GM20431 (cell line): ENCODE measurements around the gene RABL2B.

Experiments
- in situ Hi-C: fragments of 300-500 bp; cut with MseI, MboI; formaldehyde crosslinking; loops from one replicate; pipeline ENCODE4 v1.15.0; 2020; ENCODE audit warnings: low sequenced_read_pairs; ENCODE audit not compliant: unreplicated experiment

Gene RABL2B

DNA sequence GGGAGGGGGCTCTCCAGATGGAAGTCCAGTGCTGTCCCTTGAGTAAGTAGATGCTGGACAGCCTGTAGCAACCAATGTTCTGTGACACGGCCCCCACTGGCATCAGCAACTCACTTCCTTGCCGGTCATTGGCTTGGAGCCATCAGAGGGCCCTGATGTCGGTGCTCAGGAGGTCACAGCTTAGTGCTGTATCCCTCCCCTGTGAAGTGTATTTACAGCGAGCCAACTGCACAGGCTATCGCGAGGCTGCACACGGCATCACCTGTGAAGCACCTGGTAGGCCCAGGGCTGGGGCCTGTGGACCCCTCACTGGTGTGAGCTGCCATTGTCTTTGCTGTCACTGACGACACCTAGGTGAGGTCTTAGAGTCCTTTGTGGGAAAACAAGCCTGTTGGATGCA, 58.8 kb downstream of the RABL2B start:
- in situ Hi-C loops, result no loop called here

DNA sequence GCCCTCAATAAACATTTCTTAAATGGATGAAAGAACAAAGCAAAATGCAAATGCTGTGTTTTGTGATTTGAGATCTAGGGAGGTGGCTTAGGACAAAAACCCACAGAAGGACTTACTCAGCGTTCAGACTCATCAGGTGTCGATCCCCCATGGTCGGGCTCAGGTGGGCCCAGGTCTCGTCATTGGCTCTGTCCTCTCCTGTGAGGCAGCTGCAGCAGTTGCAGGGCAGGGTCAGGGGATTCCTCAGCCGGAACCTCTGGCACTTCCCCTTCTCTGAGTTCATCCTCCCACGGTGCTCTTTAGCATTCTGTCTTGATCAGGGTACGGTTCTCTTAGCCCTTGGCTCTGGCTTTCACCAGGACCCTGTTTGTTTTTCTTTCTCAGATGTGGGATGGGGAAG, 59.4 kb downstream of the RABL2B start:
- in situ Hi-C loops, result no loop called here

DNA sequence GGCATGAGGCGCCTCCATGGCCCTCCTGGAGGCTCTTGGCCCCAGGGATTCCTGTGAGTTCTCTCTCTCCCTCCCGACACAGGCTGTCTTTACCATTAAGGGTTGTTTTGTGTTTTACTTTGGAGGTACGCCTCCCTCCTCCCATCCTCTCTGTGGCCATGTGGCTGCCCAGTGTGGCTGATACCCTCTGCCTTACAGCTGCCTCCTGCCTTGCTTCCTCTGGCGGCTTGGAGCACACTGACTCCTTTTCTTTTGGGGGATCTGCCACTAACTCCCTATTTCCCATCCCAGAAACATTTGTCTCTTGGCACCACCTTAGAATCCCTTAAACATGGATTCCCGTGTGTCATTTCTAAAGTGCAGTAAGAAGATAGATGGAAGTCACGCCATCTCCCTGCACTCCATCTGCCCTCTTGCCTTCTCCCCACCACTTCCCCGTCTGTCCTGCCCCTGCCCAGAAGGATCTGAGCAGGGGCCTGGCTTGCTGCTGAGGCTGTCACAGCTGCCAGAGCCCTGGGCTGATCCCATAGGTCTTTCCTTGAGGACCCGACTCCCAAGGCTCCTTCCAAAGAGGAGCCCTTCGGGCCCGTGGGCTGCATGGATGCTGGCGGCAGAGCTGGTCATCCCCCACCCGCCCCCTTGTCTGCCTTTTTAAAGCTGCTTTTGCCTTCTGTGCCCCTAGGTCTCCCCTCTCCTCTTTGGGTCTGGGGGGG, 60.6 kb downstream of the RABL2B start:
- in situ Hi-C loops, result no loop called here

DNA sequence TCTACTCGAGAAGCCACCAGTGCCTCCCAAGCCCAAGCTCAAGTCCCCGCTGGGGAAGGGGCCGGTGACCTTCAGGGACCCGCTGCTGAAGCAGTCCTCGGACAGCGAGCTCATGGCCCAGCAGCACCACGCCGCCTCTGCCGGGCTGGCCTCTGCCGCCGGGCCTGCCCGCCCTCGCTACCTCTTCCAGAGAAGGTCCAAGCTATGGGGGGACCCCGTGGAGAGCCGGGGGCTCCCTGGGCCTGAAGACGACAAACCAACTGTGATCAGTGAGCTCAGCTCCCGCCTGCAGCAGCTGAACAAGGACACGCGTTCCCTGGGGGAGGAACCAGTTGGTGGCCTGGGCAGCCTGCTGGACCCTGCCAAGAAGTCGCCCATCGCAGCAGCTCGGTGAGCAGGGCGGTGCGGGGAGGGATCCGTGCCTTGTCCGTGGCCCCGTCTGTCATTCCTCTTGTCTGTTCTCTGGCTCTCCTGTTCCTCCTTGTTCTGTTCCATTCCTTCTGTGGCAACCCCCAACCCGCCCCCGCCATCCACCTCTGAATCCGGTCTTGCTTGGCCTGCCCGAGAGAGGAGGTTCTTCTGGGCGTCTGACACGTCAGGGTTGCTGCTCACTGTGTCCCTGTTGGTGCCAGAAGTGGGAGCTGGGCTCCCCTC, 61.3 kb downstream of the RABL2B start:
- in situ Hi-C loops, result no loop called here

DNA sequence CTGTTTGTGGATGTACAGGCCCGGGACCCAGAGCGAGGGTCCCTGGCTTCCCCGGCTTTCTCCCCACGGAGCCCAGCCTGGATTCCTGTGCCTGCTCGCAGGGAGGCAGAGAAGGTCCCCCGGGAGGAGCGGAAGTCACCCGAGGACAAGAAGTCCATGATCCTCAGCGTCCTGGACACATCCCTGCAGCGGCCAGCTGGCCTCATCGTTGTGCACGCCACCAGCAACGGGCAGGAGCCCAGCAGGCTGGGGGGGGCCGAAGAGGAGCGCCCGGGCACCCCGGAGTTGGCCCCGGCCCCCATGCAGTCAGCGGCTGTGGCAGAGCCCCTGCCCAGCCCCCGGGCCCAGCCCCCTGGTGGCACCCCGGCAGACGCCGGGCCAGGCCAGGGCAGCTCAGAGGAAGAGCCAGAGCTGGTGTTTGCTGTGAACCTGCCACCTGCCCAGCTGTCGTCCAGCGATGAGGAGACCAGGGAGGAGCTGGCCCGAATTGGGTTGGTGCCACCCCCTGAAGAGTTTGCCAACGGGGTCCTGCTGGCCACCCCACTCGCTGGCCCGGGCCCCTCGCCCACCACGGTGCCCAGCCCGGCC, 62.1 kb downstream of the RABL2B start:
- in situ Hi-C loops, result no loop called here

DNA sequence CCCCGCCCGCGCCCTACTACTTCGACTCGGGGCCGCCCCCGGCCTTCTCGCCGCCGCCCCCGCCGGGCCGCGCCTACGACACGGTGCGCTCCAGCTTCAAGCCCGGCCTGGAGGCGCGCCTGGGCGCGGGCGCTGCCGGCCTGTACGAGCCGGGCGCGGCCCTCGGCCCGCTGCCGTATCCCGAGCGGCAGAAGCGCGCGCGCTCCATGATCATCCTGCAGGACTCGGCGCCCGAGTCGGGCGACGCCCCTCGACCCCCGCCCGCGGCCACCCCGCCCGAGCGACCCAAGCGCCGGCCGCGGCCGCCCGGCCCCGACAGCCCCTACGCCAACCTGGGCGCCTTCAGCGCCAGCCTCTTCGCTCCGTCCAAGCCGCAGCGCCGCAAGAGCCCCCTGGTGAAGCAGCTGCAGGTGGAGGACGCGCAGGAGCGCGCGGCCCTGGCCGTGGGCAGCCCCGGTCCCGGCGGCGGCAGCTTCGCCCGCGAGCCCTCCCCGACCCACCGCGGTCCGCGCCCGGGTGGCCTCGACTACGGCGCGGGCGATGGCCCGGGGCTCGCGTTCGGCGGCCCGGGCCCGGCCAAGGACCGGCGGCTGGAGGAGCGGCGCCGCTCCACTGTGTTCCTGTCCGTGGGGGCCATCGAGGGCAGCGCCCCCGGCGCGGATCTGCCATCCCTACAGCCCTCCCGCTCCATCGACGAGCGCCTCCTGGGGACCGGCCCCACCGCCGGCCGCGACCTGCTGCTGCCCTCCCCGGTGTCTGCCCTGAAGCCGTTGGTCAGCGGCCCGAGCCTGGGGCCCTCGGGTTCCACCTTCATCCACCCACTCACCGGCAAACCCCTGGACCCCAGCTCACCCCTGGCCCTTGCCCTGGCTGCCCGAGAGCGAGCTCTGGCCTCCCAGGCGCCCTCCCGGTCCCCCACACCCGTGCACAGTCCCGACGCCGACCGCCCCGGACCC, 62.9 kb downstream of the RABL2B start:
- in situ Hi-C loops, result no loop called here

DNA sequence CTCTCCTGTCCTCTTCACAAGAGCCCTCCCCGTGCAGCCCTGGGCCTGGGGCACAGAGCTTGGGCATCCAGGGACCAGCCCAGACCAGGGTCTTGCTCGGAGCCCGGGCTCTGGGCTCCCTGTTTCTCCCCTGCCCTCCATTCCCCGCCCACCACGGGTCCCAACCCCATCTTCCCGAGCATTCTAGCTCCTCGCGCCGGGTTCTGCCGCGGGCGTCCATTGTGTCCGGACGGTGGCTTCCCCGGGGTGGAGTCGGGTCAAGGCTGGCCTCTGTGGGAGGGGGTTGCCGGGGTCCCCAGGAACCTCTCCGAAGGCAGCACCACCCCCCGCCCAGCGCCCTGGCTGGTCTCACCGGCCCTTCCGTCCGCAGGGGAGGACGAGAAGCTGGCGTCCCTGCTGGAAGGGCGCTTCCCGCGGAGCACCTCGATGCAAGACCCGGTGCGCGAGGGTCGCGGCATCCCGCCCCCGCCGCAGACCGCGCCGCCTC, 63.6 kb downstream of the RABL2B start:
- in situ Hi-C loops, result no loop called here

DNA sequence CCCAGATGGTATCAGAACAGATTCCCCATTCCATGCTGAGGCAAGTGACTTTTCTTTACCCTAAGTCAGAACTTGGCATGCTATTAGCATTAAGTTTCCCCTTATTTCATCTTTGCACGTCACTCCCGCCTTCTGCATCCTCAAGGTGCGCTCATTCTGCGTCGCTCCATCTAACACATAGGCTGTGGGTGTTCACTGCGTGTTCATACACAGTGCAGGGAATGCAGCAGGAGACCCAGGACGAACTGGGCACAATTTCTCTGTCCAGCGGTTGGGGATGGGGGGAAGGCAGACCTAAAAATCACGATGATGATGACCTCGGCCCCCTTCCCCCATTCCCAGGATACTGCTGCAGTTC, 65.1 kb downstream of the RABL2B start:
- in situ Hi-C loops, result no loop called here

DNA sequence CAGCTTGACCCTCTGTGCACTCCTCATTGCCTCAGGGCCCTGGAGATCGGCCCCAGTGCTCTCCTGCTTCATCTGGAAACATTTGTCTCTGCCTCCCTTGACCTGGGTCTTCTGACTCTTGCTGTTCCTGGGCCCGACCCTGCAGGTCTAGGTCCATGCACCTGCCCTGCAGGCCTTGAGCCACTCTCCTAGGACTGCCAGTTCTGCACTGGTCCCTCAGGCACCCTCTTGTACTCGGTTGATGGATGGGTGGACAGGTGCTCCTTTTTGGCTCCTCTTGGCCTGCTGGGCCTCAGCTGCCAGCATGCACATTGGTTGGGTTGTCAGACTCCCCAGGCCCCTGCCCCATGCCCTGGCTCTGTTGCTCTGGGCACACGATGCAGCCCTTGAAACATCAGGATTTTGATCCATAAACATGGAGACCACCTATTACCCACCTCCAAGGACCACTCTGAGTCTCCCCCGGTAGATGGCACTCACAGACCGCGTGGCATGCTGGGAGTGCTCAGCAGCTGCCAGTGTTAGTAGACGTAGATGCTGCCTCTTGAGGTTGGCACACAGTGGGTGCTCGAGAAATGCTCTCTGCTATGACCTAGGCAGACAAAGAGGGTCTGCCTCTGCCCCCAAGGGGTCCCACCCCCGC, 65.6 kb downstream of the RABL2B start:
- in situ Hi-C loops, result no loop called here
